Type B pancreatic cell (in vitro differentiated cells): ENCODE results near the gene SULT1C4. TPM values are rescaled to one million over a fixed set of nuclear protein-coding genes. Genes with fewer than 3 reads are reported as not detected.

Experiments
- DNase-seq: peaks from one replicate; pipeline ENCODE4 v3.0.0; 2021; ENCODE audit warnings: mixed read lengths; ENCODE audit not compliant: unreplicated experiment; ENCODE audit errors: extremely low spot score
- H3K27ac Mint-ChIP-seq: 2 replicates; pipeline ENCODE4 v1.8.0; 2021; ENCODE audit warnings: mild to moderate bottlenecking, mixed read lengths
- H3K27me3 Mint-ChIP-seq: 2 replicates; pipeline ENCODE4 v1.8.0; 2021; ENCODE audit warnings: mixed read lengths
- H3K36me3 Mint-ChIP-seq: 2 replicates; pipeline ENCODE4 v1.8.0; 2021; ENCODE audit warnings: mixed read lengths
- H3K4me1 Mint-ChIP-seq: one replicate; pipeline ENCODE4 v1.8.0; 2021; ENCODE audit warnings: mixed read lengths; ENCODE audit not compliant: unreplicated experiment
- H3K4me3 Mint-ChIP-seq: 2 replicates; pipeline ENCODE4 v1.8.0; 2021; ENCODE audit warnings: mild to moderate bottlenecking, mixed read lengths
- H3K9me3 Mint-ChIP-seq: 2 replicates; pipeline ENCODE4 v1.8.0; 2021; ENCODE audit warnings: mixed read lengths
- total RNA-seq: library from RNA; stranded (reverse); gene quantifications from 2 replicates; pipeline ENCODE4 v1.2.1, GENCODE V29; 2021; ENCODE audit warnings: low replicate concordance
- TF ChIP-seq, protein P1 (sequence below): fragments of 200-600 bp; sonication (generic); conservative IDR thresholded peaks from 2 replicates; pipeline ENCODE4 v1.5.0; 2021; ENCODE audit warnings: antibody characterized with exemption, mild to moderate bottlenecking

SULT1C4 gene
- total RNA-seq, 1 donor from 2014 or later: 27.5 TPM

DNA sequence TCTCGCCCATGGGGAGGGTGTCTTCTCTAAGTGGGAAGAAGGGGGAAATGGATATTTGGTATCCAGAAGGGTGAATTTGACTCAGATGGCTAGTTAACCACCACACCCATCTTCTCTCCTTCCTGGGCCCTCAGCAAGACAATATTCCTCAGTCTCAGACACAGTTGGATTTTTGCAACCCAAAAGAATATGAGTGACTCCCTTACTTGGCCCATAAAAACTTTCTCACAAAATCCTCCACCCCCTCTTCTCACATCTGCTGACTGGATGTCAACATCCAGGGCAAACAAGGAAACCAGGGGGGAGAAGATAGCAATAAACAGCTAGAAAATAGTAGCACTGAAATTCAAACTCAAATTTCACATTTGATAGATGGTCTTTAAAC is 35.9 kb downstream of the SULT1C4 start:
- no peaks in the 10 kb centered on the region for H3K9me3 Mint-ChIP-seq
- H3K4me1 Mint-ChIP-seq: no peaks in the 10 kb centered on the region
- TF ChIP-seq, protein P1, sequence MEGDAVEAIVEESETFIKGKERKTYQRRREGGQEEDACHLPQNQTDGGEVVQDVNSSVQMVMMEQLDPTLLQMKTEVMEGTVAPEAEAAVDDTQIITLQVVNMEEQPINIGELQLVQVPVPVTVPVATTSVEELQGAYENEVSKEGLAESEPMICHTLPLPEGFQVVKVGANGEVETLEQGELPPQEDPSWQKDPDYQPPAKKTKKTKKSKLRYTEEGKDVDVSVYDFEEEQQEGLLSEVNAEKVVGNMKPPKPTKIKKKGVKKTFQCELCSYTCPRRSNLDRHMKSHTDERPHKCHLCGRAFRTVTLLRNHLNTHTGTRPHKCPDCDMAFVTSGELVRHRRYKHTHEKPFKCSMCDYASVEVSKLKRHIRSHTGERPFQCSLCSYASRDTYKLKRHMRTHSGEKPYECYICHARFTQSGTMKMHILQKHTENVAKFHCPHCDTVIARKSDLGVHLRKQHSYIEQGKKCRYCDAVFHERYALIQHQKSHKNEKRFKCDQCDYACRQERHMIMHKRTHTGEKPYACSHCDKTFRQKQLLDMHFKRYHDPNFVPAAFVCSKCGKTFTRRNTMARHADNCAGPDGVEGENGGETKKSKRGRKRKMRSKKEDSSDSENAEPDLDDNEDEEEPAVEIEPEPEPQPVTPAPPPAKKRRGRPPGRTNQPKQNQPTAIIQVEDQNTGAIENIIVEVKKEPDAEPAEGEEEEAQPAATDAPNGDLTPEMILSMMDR: no peak
- H3K27me3 Mint-ChIP-seq: no peaks in the 10 kb centered on the region
- no peak for DNase-seq
- no peak overlapping the region for H3K27ac Mint-ChIP-seq
- no peaks in the 10 kb centered on the region for H3K36me3 Mint-ChIP-seq
- H3K4me3 Mint-ChIP-seq: no peak overlapping the region

GRCh38 chr2:108414256-108414876 is 36.6 kb downstream of the SULT1C4 start:
- TF ChIP-seq, protein P1: no peak
- Mint-ChIP-seq H3K27ac (no peak overlapping the region), H3K36me3 (no peaks in the 10 kb centered on the region), H3K27me3 (no peaks in the 10 kb centered on the region), H3K4me1 (no peaks in the 10 kb centered on the region), H3K9me3 (no peaks in the 10 kb centered on the region), H3K4me3 (no peak overlapping the region)
- DNase-seq: no peak

- Mint-ChIP-seq H3K27me3 (no peaks in the 10 kb centered on the region), H3K9me3 (no peaks in the 10 kb centered on the region), H3K4me1 (no peaks in the 10 kb centered on the region), H3K4me3 (no peak overlapping the region), H3K27ac (no peak overlapping the region), H3K36me3 (no peaks in the 10 kb centered on the region)
- no peak for DNase-seq
- TF ChIP-seq, protein P1: no peak
These were observed 37.2 kb downstream of the SULT1C4 start for GRCh38 chr2:108414945-108415344.

- Mint-ChIP-seq H3K4me3 (no peak overlapping the region), H3K9me3 (no peaks in the 10 kb centered on the region), H3K27me3 (no peaks in the 10 kb centered on the region), H3K36me3 (no peaks in the 10 kb centered on the region), H3K27ac (no peak overlapping the region), H3K4me1 (no peaks in the 10 kb centered on the region)
- DNase-seq: no peak
- TF ChIP-seq, protein P1: no peak
These were observed 39.5 kb downstream of the SULT1C4 start for GRCh38 chr2:108417254-108417653.

DNA sequence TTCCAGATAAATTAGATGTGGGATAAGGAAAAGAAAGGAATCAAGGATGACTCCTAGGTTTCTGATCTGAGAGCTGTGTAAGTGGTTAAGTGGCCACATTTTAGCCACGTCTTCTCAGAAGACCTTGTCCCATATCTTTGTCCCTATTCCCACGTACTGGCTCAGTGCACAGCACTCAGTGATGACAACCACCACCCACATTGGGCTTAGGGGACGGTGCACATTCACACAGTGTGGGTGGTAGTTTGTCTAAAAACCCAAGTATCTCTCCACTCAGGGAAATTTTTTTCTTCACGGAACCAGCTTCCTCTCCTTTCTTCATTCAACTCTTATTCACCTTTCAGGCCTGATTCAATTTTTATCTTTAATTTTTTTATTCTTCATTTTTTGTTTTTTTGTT is 40.7 kb downstream of the SULT1C4 start:
- Mint-ChIP-seq H3K27ac (no peak overlapping the region), H3K4me3 (no peak overlapping the region), H3K9me3 (no peaks in the 10 kb centered on the region), H3K27me3 (no peaks in the 10 kb centered on the region), H3K36me3 (no peaks in the 10 kb centered on the region), H3K4me1 (no peaks in the 10 kb centered on the region)
- no peak for DNase-seq
- TF ChIP-seq, protein P1: no peak

DNA sequence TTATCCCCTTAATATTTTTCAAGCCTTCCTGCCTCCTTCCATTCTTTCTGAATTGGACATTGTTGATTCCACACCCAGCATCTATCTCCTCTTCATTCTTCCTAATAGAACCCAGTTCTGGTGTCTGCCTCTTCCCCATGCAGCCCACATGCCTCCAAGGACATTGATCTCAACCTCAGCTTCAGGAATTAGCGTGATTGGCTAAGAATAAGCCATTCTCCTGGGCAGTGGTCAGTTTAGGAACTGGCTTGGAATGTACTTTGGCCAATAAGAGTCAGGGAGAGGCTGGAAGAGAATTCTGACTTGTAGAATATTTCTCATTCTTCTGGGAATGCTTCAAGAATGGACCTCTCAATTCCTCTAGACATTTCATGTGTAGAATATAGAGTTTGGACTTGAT is 45.3 kb downstream of the SULT1C4 start:
- Mint-ChIP-seq H3K36me3 (no peaks in the 10 kb centered on the region), H3K27me3 (no peaks in the 10 kb centered on the region), H3K9me3 (no peaks in the 10 kb centered on the region), H3K27ac (no peak overlapping the region), H3K4me1 (no peaks in the 10 kb centered on the region), H3K4me3 (no peak overlapping the region)
- DNase-seq: no peak
- TF ChIP-seq, protein P1: no peak
